Activated CD8-positive, alpha-beta T cell treated with anti-CD3 and anti-CD28 coated beads, Interleukin-2, amount 10 ng/mL, durations not matched to agents 7 days and 5 days (primary cell): ENCODE measurements around the gene TRIM40. TPM values are rescaled to one million over a fixed set of nuclear protein-coding genes. Genes with fewer than 3 reads are reported as not detected.
"Not testable (repeated sequence)": the region's sequence is repeated elsewhere in the genome, so short reads cannot be mapped to it uniquely, and the experiment has no call there.

Experiments
- ATAC-seq: fragments of 150-1000 bp; cut with Tn5 transposase; one replicate; pipeline ENCODE4 v1.10.0; 2021; ENCODE audit warnings: moderate library complexity
- CTCF ChIA-PET: fragments of 350-600 bp; sonication (Branson Sonifier 250); formaldehyde crosslinking; loops from one replicate; lab custom pipeline; 2021; ENCODE audit warnings: antibody characterized with exemption; lab: Charles Lee
- POLR2A ChIA-PET: fragments of 350-600 bp; sonication (Branson Sonifier 250); formaldehyde crosslinking; loops from one replicate; lab custom pipeline; 2021; ENCODE audit warnings: antibody characterized with exemption; lab: Charles Lee
- DNase-seq: peaks from one replicate; pipeline ENCODE4 v3.0.0-alpha.2; 2020
- H3K27ac Mint-ChIP-seq: one replicate; pipeline ENCODE4 v1.8.0; 2021; ENCODE audit warnings: mild to moderate bottlenecking, mixed read lengths
- H3K27me3 Mint-ChIP-seq: one replicate; pipeline ENCODE4 v1.8.0; 2021; ENCODE audit warnings: low read depth, mixed read lengths
- H3K36me3 Mint-ChIP-seq: one replicate; pipeline ENCODE4 v1.8.0; 2021; ENCODE audit warnings: low read depth, mixed read lengths
- H3K4me1 Mint-ChIP-seq: one replicate; pipeline ENCODE4 v1.8.0; 2021; ENCODE audit warnings: low read depth, mixed read lengths
- H3K4me3 Mint-ChIP-seq: one replicate; pipeline ENCODE4 v1.8.0; 2021; ENCODE audit warnings: mild to moderate bottlenecking, mixed read lengths
- H3K9me3 Mint-ChIP-seq: one replicate; pipeline ENCODE4 v1.8.0; 2022; ENCODE audit warnings: mixed read lengths; ENCODE audit not compliant: insufficient read depth
- total RNA-seq, 2 experiments: library from RNA; stranded (reverse); gene quantifications; one replicate each; pipeline ENCODE4 v1.2.3, GENCODE V29; 2021

TRIM40 gene
- total RNA-seq, 2 experiments from 2014 or later: not detected

GRCh38 chr6:30116724-30117123 lies 19.2 kb upstream of the TRIM40 start:
- POLR2A ChIA-PET: no interaction called here
- no peak for ATAC-seq
- CTCF ChIA-PET: interaction anchor here (1.0 to 4.9 kb wide), 2 partner anchors 13 to 16 kb away, joined by 4 to 25 read pairs; no protein-coding TSS in a partner anchor
- H3K27me3 Mint-ChIP-seq: peaks cover 45% of the 10 kb centered on the region
- no peak for DNase-seq
- no peaks in the 10 kb centered on the region for H3K4me1 Mint-ChIP-seq
- no peak overlapping the region for H3K4me3 Mint-ChIP-seq
- H3K36me3 Mint-ChIP-seq: no peaks in the 10 kb centered on the region
- no peak overlapping the region for H3K27ac Mint-ChIP-seq
- no peaks in the 10 kb centered on the region for H3K9me3 Mint-ChIP-seq

- H3K27ac Mint-ChIP-seq, ATAC-seq: not testable (repeated sequence)
- H3K27me3 Mint-ChIP-seq: peaks cover 34% of the 10 kb centered on the region
Measured at GRCh38 chr6:30118691-30119090, 17.2 kb upstream of the TRIM40 start.

GRCh38 chr6:30121446-30122366 lies 14.2 kb upstream of the TRIM40 start:
- POLR2A ChIA-PET: interaction anchor here (1.2 kb wide), 1 partner anchor 55 kb away, joined by 4 read pairs; the partner anchor contains the start of gene PPP1R11
- Mint-ChIP-seq H3K36me3 (no peaks in the 10 kb centered on the region), H3K27me3 (peaks cover 43% of the 10 kb centered on the region), H3K4me1 (no peaks in the 10 kb centered on the region), H3K27ac (no peak overlapping the region), H3K9me3 (no peaks in the 10 kb centered on the region), H3K4me3 (no peak overlapping the region)
- no peak for DNase-seq
- CTCF ChIA-PET: interaction anchor here (0.6 to 2.3 kb wide), 3 partner anchors 10 to 273 kb away, joined by 3 to 21 read pairs (median 11); no protein-coding TSS in a partner anchor
- ATAC-seq: no peak

More at GRCh38 chr6:30118691-30119090, 17.2 kb upstream of the TRIM40 start:
- POLR2A ChIA-PET, H3K36me3 Mint-ChIP-seq, H3K4me3 Mint-ChIP-seq, DNase-seq, H3K9me3 Mint-ChIP-seq, H3K4me1 Mint-ChIP-seq: not testable (repeated sequence)
- CTCF ChIA-PET: interaction anchor here (0.9 to 1.7 kb wide), 2 partner anchors 13 to 16 kb away, joined by 3 to 8 read pairs; no protein-coding TSS in a partner anchor

- POLR2A ChIA-PET: interaction anchor here (1.2 kb wide), 1 partner anchor 56 kb away, joined by 4 read pairs; the partner anchor contains the start of gene PPP1R11
- DNase-seq (no peak), ATAC-seq (no peak)
- Mint-ChIP-seq H3K27ac (no peak overlapping the region), H3K36me3 (no peaks in the 10 kb centered on the region), H3K4me1 (peaks cover 1% of the 10 kb centered on the region), H3K4me3 (no peak overlapping the region), H3K27me3 (peaks cover 51% of the 10 kb centered on the region), H3K9me3 (no peaks in the 10 kb centered on the region)
- CTCF ChIA-PET: interaction anchor here (0.6 to 2.3 kb wide), 3 partner anchors 9 to 274 kb away, joined by 3 to 21 read pairs (median 11); no protein-coding TSS in a partner anchor
Measured at GRCh38 chr6:30122515-30122914, 13.4 kb upstream of the TRIM40 start.

GRCh38 chr6:30127238-30128093 lies 8.5 kb upstream of the TRIM40 start:
- no peak for ATAC-seq
- no peak for DNase-seq
- no peaks in the 10 kb centered on the region for H3K36me3 Mint-ChIP-seq
- H3K27me3 Mint-ChIP-seq: peaks cover 68% of the 10 kb centered on the region
- H3K9me3 Mint-ChIP-seq: no peaks in the 10 kb centered on the region
- H3K4me1 Mint-ChIP-seq: peaks cover 11% of the 10 kb centered on the region
- POLR2A ChIA-PET: interaction anchor here (0.7 kb wide), 1 partner anchor 1432 kb away, joined by 4 read pairs; no protein-coding TSS in a partner anchor
- H3K4me3 Mint-ChIP-seq: no peak overlapping the region
- no peak overlapping the region for H3K27ac Mint-ChIP-seq
- CTCF ChIA-PET: interaction anchor here (0.9 to 5.1 kb wide), 3 partner anchors 11 to 41 kb away, joined by 3 to 71 read pairs (median 3); no protein-coding TSS in a partner anchor

GRCh38 chr6:30129265-30130178 lies 6.4 kb upstream of the TRIM40 start:
- DNase-seq: no peak
- peaks cover 11% of the 10 kb centered on the region for H3K4me1 Mint-ChIP-seq
- no peaks in the 10 kb centered on the region for H3K36me3 Mint-ChIP-seq
- POLR2A ChIA-PET: no interaction called here
- H3K27me3 Mint-ChIP-seq: peaks cover 68% of the 10 kb centered on the region
- no peak overlapping the region for H3K27ac Mint-ChIP-seq
- no peak overlapping the region for H3K4me3 Mint-ChIP-seq
- CTCF ChIA-PET: interaction anchor here (0.5 to 7.6 kb wide), 14 partner anchors 7 to 281 kb away, joined by 3 to 248 read pairs (median 8); partner anchors contain the start of genes POLR1H and PPP1R11
- no peaks in the 10 kb centered on the region for H3K9me3 Mint-ChIP-seq
- no peak for ATAC-seq

GRCh38 chr6:30130179-30130679 lies 5.7 kb upstream of the TRIM40 start:
- ChIA-PET CTCF (interaction anchor here (0.9 to 7.6 kb wide), 33 partner anchors 8 to 480 kb away, joined by 3 to 248 read pairs (median 7); partner anchors contain the start of genes POLR1H, PPP1R11, TRIM15 and TRIM31), POLR2A (no interaction called here)
- Mint-ChIP-seq H3K9me3 (no peaks in the 10 kb centered on the region), H3K27me3 (peaks cover 63% of the 10 kb centered on the region), H3K27ac (no peak overlapping the region), H3K36me3 (no peaks in the 10 kb centered on the region), H3K4me3 (no peak overlapping the region), H3K4me1 (peaks cover 11% of the 10 kb centered on the region)
- DNase-seq (no peak), ATAC-seq (no peak)

GRCh38 chr6:30130887-30131862 lies 4.8 kb upstream of the TRIM40 start:
- ChIA-PET CTCF (interaction anchor here (0.6 to 7.6 kb wide), 48 partner anchors 9 to 481 kb away, joined by 3 to 248 read pairs (median 5); partner anchors contain the start of genes POLR1H, PPP1R11, TRIM15 and TRIM31), POLR2A (no interaction called here)
- DNase-seq (peak; percentile 81), ATAC-seq (peak; percentile 94)
- peaks cover 15% of the 10 kb centered on the region for H3K4me1 Mint-ChIP-seq
- H3K4me3 Mint-ChIP-seq: no peak overlapping the region
- H3K9me3 Mint-ChIP-seq: no peaks in the 10 kb centered on the region
- peaks cover 66% of the 10 kb centered on the region for H3K27me3 Mint-ChIP-seq
- H3K36me3 Mint-ChIP-seq: no peaks in the 10 kb centered on the region
- no peak overlapping the region for H3K27ac Mint-ChIP-seq

GRCh38 chr6:30131947-30132497 lies 3.9 kb upstream of the TRIM40 start:
- peaks cover 22% of the 10 kb centered on the region for H3K4me1 Mint-ChIP-seq
- ATAC-seq: no peak
- no peaks in the 10 kb centered on the region for H3K36me3 Mint-ChIP-seq
- H3K4me3 Mint-ChIP-seq: no peak overlapping the region
- no peak for DNase-seq
- ChIA-PET CTCF (interaction anchor here (0.8 to 7.6 kb wide), 27 partner anchors 9 to 482 kb away, joined by 3 to 248 read pairs (median 8); partner anchors contain the start of genes PPP1R11 and TRIM31), POLR2A (no interaction called here)
- no peaks in the 10 kb centered on the region for H3K9me3 Mint-ChIP-seq
- no peak overlapping the region for H3K27ac Mint-ChIP-seq
- peaks cover 59% of the 10 kb centered on the region for H3K27me3 Mint-ChIP-seq
